HG03139 (cell line): ENCODE data around the gene GCK.

ENCODE experiments used
- ATAC-seq: cut with Tn5 transposase; IDR thresholded peaks from one replicate; pipeline ENCODE4 v1.9.1; 2021; ENCODE audit not compliant: unreplicated experiment

The GCK gene

GRCh38 chr7:44122529-44122928 is 66.7 kb downstream of the GCK start:
- ATAC-seq = no peak

- ATAC-seq = no peak
Observed at GRCh38 chr7:44121761-44122420, 67.3 kb downstream of the GCK start.

- no peak for ATAC-seq
Observed at GRCh38 chr7:44120395-44120794, 68.8 kb downstream of the GCK start.

- ATAC-seq = no peak
Observed at GRCh38 chr7:44119829-44120380, 69.3 kb downstream of the GCK start.

- no peak for ATAC-seq
Observed at GRCh38 chr7:44117801-44118429, 71.3 kb downstream of the GCK start.

GRCh38 chr7:44116789-44117666 is 72.2 kb downstream of the GCK start:
- ATAC-seq = no peak

GRCh38 chr7:44116087-44116788 is 73.0 kb downstream of the GCK start:
- no peak for ATAC-seq

- ATAC-seq = no peak
Observed at GRCh38 chr7:44114586-44115310, 74.5 kb downstream of the GCK start.

GRCh38 chr7:44113764-44114354 is 75.4 kb downstream of the GCK start:
- no peak for ATAC-seq

GRCh38 chr7:44112997-44113763 is 76.1 kb downstream of the GCK start:
- no peak for ATAC-seq

GRCh38 chr7:44112231-44112996 is 76.8 kb downstream of the GCK start:
- ATAC-seq = no peak

- no peak for ATAC-seq
Observed at GRCh38 chr7:44111761-44112160, 77.5 kb downstream of the GCK start.

GRCh38 chr7:44110719-44111635 is 78.3 kb downstream of the GCK start:
- no peak for ATAC-seq

GRCh38 chr7:44109991-44110390 is 79.2 kb downstream of the GCK start:
- no peak for ATAC-seq

GRCh38 chr7:44108768-44109750 is 80.2 kb downstream of the GCK start:
- no peak for ATAC-seq
